Stimulated activated CD4-positive, alpha-beta T cell treated with anti-CD3 and anti-CD28 coated beads, TNF-alpha, amount 100 ng/mL, for 1 hour (primary cell): Measurements from ENCODE around the gene SFTPB.

ENCODE experiments used
- DNase-seq, 3 donors: peaks; one replicate each; pipeline ENCODE4 v3.0.0-alpha.2; 2020; ENCODE audit warnings: low read depth in 3 of 3, low spot score in 1 of 3

The SFTPB gene

GRCh38 chr2:85702800-85703199 is 34.8 kb upstream of the SFTPB start:
- DNase-seq: no peak

- DNase-seq: no peak
Measured at GRCh38 chr2:85702172-85702571, 34.2 kb upstream of the SFTPB start.

GRCh38 chr2:85699325-85699724 is 31.3 kb upstream of the SFTPB start:
- DNase-seq: no peak

GRCh38 chr2:85698880-85699254 is 30.9 kb upstream of the SFTPB start:
- DNase-seq: no peak

GRCh38 chr2:85698184-85698879 is 30.3 kb upstream of the SFTPB start:
- no peak for DNase-seq

GRCh38 chr2:85697716-85698115 is 29.7 kb upstream of the SFTPB start:
- no peak for DNase-seq

GRCh38 chr2:85697096-85697495 is 29.1 kb upstream of the SFTPB start:
- DNase-seq: no peak

GRCh38 chr2:85695691-85696668 is 28.0 kb upstream of the SFTPB start:
- DNase-seq: no peak

- DNase-seq: no peak
Measured at GRCh38 chr2:85695121-85695520, 27.1 kb upstream of the SFTPB start.

- no peak for DNase-seq
Measured at GRCh38 chr2:85694052-85695025, 26.3 kb upstream of the SFTPB start, which contains the start of gene GNLY. Gene GNLY, plus strand, starts transcription at chr2:85694358. Its CDS starts 61 bp downstream, at chr2:85694419.

GRCh38 chr2:85692039-85692645 is 24.1 kb upstream of the SFTPB start:
- DNase-seq: no peak

- DNase-seq: no peak
Measured at GRCh38 chr2:85690932-85691331, 22.9 kb upstream of the SFTPB start.

- DNase-seq: no peak
Measured at GRCh38 chr2:85684806-85685205, 16.8 kb upstream of the SFTPB start.

GRCh38 chr2:85684380-85684779 is 16.4 kb upstream of the SFTPB start:
- DNase-seq: no peak

GRCh38 chr2:85682378-85682777 is 14.4 kb upstream of the SFTPB start:
- no peak for DNase-seq

GRCh38 chr2:85681776-85682175 is 13.8 kb upstream of the SFTPB start:
- DNase-seq: no peak

GRCh38 chr2:85681372-85681763 is 13.4 kb upstream of the SFTPB start:
- no peak for DNase-seq

GRCh38 chr2:85680707-85681371 is 12.8 kb upstream of the SFTPB start:
- DNase-seq: no peak

- DNase-seq: peak; percentile 28 to 73 (median 54)
Measured at GRCh38 chr2:85678794-85679672, 11.0 kb upstream of the SFTPB start.
